Right ventricle myocardium superior (tissue), 1 donor: ENCODE measurements around the gene PRKCE. TPM values are rescaled to one million over a fixed set of nuclear protein-coding genes. Genes with fewer than 3 reads are reported as not detected.
A peak's percentile ranks its signal among the peaks of the same experiment; 100 is the strongest.
"Not testable (repeated sequence)": the region's sequence is repeated elsewhere in the genome, so short reads cannot be mapped to it uniquely, and the experiment has no call there.

ENCODE experiments used
- ATAC-seq: fragments of 200-7000 bp; cut with Tn5 transposase; one replicate; pipeline ENCODE4 v1.9.1; 2020; ENCODE audit warnings: mild to moderate bottlenecking; ENCODE audit not compliant: poor library complexity
- DNase-seq: peaks from one replicate; pipeline ENCODE4 v3.0.0-alpha.2; 2020
- intact Hi-C: fragments of 100-400 bp; cut with DNase I; formaldehyde crosslinking; loops from one replicate; pipeline ENCODE4 v1.11.2; 2022
- total RNA-seq: library from RNA; stranded (reverse); fragmentation: NEBNext Ultra II Directional; extraction: Animal tissue kit (Norgen Biotek cat#: 25700); gene quantifications from one replicate; pipeline ENCODE4 v1.2.1, GENCODE V29; 2021
- donor health status: DM: no; HTN: yes; CAD: no; lungs with severe emphysema.

Gene PRKCE
- total RNA-seq, 1 donor from 2014 or later, result 12.5 TPM

- ATAC-seq (no peak), DNase-seq (no peak)
- intact Hi-C loops, result no loop called here
Observed at GRCh38 chr2:45883603-45884000, 232.1 kb downstream of the PRKCE start.

- ATAC-seq, result no peak
Observed at GRCh38 chr2:45884126-45884525, 232.7 kb downstream of the PRKCE start.

DNA sequence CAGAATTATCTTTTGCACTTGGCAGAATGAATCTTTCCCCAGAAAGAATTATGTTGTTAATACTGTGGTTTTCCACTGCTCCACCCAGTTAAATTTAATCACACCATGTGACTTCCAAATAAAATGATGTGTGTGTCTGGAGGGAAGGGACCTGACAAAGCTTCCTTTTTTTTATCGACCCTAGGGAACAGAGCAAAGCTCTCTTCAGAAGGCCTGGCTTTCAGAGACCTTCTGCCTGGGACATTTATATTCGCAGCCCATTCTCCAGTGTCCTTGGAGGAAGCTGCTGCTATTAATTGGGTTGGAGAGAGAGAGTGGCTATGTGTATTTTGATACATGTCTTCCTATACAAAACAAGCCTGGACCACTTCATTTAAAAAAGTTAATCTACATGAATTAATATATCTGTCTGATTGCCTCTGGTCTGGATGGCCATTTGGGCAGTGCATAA, 233.7 kb downstream of the PRKCE start:
- intact Hi-C loops, result no loop called here
- DNase-seq, result no peak
- peak; percentile 53 for ATAC-seq

More at GRCh38 chr2:45884126-45884525, 232.7 kb downstream of the PRKCE start:
- DNase-seq, result no peak
- intact Hi-C loops, result no loop called here

DNA sequence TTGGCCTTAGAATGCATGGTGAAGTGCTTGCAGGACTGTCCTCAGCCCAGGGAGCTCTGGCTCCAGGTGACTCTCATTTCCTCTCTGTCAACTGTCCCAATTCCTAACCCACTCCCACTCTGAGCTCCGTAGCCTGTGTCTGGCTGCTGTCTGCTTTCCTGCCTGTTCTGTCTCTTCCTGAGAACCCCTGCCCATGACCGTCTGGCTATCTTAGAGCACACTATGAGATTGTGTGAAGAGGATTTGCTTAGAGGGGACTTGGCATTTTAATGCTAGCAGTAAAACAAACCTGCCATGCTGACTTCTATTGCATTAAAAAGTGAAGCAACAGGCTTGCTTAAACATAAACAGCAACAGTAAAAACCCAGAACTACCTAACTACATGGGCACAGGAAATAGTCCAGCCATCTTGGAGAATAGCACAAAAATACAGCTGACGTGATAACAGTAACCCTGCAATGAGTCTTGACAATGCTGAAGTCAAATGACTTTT, 234.7 kb downstream of the PRKCE start:
- intact Hi-C loops, result no loop called here
- ATAC-seq (no peak), DNase-seq (no peak)

- DNase-seq (no peak), ATAC-seq (peak; percentile 19)
- intact Hi-C loops, result no loop called here
Observed at GRCh38 chr2:45888167-45888566, 236.7 kb downstream of the PRKCE start.

DNA sequence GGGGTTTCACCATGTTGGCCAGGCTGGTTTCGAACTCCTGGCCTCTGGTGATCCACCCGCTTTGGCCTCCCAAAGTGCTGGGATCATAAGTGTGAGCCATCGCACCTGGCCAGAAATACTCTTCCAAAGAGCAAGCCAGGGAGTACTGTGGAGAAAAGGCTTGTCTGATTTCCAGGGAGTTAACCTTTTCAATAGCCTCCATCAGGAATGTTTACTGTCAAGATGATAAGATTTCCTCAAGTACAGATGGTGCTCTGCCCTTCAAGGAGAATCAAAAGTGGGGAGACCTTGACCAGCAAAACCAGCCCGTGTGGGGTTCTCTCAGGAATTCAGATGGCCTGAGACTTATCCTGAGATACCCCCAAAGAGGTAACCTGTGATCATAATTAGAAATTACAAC, 237.2 kb downstream of the PRKCE start:
- intact Hi-C loops, result no loop called here
- ATAC-seq (no peak), DNase-seq (no peak)

GRCh38 chr2:45889053-45889452, 237.6 kb downstream of the PRKCE start:
- DNase-seq, result no peak
- intact Hi-C loops, result no loop called here
- ATAC-seq, result peak; percentile 65

DNA sequence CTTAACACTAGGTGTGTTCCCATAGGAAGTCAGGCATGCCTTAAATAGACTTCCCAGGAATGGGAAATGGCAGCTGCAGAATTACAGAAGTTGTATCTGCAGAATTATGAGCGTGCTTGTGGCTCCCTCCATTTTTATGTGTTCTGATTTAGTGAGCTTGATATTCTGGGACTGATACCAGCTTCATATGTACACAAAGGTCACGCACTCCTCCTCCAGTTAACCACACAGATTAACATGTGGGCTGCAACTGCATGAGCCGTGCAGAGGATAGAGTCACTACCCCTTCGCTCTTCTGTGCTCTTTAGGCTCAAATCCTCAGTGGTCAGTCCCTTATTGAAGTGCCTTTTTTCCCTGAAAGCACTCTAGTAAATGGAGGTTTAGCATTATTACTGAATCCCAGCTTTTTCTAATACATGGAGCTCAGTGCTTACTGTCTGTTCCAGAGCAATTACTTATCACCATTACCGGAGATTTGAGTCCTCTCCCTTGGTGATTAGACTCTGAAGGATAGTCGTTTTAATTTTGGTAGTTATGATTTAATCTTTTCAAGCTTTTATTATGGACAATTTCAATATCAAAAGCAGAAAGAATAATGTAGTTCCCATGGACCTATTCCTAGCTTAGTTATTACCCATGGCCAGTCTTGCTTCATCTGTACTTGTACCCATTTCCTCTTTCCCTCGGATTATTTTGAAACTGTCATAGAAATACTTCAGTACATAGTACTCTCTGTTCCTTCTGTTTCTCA, 238.3 kb downstream of the PRKCE start:
- DNase-seq (no peak), ATAC-seq (peak; percentile 38)
- intact Hi-C loops, result no loop called here

- DNase-seq, intact Hi-C loops, ATAC-seq: not testable (repeated sequence)
Observed at GRCh38 chr2:45890371-45890646, 238.8 kb downstream of the PRKCE start.

GRCh38 chr2:45890819-45891218, 239.3 kb downstream of the PRKCE start:
- intact Hi-C loops, result no loop called here
- no peak for ATAC-seq
- no peak for DNase-seq

DNA sequence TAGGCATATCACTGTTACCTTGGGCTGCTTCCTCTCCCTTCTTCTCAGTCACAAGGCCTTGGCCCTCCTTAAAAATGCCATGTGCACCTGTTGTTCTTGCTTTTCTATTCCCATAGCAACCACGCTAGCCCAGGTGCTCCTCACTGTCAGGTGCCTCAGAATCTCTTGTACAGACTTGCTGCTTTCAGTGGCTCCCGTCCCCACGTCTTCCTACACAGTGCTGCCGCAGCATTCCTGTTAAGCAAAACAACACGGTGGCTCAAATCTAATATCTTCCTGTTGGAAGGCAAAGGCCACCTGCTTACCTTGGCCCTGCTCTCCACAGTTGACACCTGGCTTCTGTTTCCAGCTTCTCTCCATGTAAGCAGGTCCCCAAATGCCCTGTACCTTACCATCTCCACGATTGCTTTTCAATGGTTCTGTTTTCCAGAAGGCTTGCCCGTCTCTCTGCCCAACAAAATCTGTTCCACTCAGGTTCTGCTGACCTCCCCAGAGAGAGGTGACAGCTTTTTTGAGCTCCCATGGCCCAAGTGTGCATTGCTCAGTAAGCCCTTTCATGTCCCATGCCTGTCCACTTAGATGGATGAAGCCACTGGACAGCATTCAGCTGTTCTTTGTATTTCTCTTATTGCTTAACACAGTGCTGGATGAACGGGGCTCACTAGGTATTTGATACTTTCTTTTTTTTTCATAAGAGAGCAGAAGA, 240.4 kb downstream of the PRKCE start:
- ATAC-seq, result no peak
- intact Hi-C loops, result no loop called here
- no peak for DNase-seq

- no peak for ATAC-seq
Observed at GRCh38 chr2:45892425-45892745, 240.9 kb downstream of the PRKCE start.

DNA sequence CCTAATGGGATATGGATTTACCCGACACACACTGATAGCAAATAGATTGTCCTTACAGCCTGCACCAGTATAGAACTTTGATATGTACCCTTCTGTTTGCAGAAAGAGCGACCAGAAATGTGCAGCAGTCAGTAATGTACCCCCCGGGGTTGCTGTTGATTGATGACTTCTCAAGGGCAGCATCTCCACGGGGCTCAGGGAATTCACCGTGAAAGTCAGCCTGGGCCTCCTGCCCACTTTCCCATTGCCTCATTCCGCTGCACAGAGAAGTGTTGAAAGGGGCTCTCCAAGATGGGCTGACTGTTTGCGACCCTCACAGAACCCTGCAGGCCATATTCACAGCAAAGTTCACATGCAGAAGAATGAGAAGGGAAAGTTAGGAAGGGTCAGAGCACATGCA, 241.3 kb downstream of the PRKCE start:
- peak; percentile 35 for ATAC-seq
- intact Hi-C loops, result no loop called here
- DNase-seq, result no peak

More at GRCh38 chr2:45892425-45892745, 240.9 kb downstream of the PRKCE start:
- intact Hi-C loops, result no loop called here
- DNase-seq, result no peak

DNA sequence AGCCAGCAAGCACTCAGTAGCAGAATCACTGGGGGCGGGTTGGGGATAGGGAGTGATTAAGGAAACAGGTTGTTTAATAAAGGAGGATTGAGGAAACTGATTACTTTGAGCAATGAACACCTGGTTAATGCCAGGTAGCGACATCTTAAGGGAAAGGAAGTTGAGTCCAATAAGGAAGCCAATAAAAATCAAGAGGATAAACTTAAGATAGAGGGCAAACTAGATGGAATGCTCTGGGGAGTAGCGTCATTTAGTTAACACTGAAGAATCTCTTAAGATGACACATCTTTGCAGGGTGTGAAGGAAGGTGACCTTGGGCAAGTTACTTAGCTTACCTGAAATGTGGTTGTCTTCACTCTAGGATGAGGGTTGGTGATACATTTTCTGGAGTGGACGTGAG, 242.7 kb downstream of the PRKCE start:
- intact Hi-C loops, result no loop called here
- no peak for DNase-seq
- ATAC-seq, result no peak

DNA sequence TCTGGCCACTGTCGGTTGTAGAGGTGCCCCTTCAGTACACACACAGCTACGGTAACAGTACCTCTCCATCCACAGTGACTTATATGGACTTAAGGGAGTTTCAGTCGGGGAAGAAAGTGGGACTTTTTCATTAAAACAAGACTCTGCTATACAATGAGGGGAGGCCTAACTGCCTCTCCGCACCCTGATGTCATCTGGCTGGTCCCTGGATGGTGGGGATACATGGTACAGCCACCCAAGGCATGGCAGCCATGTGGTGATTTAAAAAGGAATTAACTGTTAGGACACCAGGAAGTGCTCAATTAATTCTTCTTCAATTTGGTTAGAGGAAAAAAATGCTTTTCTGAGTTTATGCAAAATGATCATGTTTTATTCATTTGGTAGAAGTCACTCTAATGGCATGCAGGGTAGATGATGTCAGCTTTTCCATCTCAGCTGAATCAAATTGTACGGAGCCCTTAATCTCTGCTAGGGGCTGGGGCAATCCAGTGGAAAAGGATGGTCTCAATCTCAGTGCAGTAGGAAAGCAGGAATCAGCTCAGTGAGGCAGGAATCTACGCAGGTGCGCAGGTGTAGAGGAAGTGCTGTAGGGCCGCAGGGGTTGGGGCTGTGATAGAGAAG, 243.9 kb downstream of the PRKCE start:
- intact Hi-C loops, result no loop called here
- no peak for ATAC-seq
- DNase-seq, result no peak

DNA sequence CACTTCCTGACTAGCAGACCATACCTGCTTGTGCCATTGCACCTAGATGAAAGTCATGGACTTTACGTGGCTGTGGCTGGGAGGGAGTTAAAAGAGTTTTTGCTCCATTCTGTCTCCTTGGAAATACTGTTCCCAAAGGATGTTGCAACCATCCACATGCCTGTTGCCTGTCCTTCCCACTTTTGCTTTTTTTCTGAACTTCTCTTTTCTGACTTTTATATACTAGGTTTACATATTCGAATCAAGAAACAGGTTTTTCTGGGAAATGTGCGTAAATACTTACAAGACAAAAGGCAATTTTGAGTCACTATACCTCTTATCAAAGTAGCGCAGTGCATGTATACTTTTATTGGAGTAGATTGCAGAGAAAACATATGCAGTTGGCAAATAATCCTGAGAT, 244.8 kb downstream of the PRKCE start:
- DNase-seq, result no peak
- intact Hi-C loops, result no loop called here
- ATAC-seq, result no peak

DNA sequence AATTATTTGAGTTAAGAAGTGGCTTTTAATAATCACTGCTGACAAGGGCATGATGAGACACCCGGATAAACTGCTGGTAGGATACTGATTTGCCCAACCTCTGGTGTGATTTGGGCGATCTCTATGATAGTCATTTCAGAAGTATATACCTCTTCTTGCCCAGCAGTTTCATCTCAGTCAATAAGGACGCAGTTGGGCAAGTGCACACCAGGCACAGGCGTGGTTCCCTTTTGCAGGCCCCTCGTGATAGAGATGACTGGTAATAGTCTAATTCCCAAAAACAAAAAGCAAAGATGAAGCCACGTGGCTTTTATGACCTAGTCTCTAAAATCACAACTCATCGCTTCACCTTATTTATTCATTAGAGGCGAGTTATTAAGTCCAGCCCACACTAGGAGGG, 246.4 kb downstream of the PRKCE start:
- ATAC-seq (no peak), DNase-seq (no peak)
- intact Hi-C loops, result no loop called here

- no peak for DNase-seq
- peak; percentile 51 for ATAC-seq
- intact Hi-C loops, result no loop called here
Observed at GRCh38 chr2:45898819-45899218, 247.3 kb downstream of the PRKCE start.

- no peak for DNase-seq
- intact Hi-C loops, result no loop called here
Observed at GRCh38 chr2:45899926-45900325, 248.5 kb downstream of the PRKCE start.

DNA sequence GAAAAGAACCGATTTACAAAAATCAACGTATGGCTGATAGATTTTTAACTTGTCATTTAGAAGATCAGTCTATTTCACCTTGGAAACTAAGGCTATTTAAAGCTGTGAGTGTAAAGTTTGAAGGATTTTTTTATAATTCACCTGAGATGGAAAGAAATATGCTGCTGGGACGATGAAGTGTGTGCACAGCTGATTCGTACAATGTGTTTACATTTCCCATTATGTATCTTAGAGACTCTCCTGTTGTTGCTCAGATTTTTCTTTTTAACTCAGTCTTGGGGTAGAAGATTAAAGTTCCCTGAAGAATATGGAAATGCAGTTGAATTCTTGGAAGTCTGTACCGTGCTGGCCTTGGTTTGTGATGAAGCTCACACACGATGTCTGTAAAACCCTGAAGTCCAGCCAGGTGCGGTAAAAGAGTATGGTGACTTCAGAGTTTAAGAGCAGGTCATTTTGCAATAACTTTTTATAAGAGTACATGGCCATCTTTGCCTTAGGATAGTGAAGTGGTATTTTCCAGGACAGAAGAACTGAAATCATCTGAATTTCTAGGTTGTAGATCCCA, 250.1 kb downstream of the PRKCE start:
- intact Hi-C loops, result no loop called here
- no peak for ATAC-seq
- DNase-seq, result no peak

More at GRCh38 chr2:45899926-45900325, 248.5 kb downstream of the PRKCE start:
- ATAC-seq, result no peak
